Left lung (tissue), 10 donors: ENCODE data around the gene SDCBP2. TPM values are rescaled to one million over a fixed set of nuclear protein-coding genes. Genes with fewer than 3 reads are reported as not detected.

Experiments
- ATAC-seq: fragments of 200-7000 bp; cut with Tn5 transposase; one replicate; pipeline ENCODE4 v1.9.1; 2020; ENCODE audit warnings: moderate library complexity
- DNase-seq, 4 donors: peaks; one replicate each; pipeline ENCODE4 v3.0.0-alpha.2; 2013 to 2020
- H3K27ac ChIP-seq, 2 donors: fragments of 200-600 bp; sonication (generic) in 1 of 2; one replicate each; pipeline versions ENCODE4 v1.5.0 to v1.8.0; 2020 to 2021
- H3K27me3 ChIP-seq, 2 donors: fragments of 200-600 bp; sonication (generic) in 1 of 2; one replicate each; pipeline versions ENCODE4 v1.5.0 to v1.8.0; 2020 to 2021
- H3K36me3 ChIP-seq, 2 donors: fragments of 200-600 bp; sonication (generic) in 1 of 2; one replicate each; pipeline versions ENCODE4 v1.5.0 to v1.8.0; 2020 to 2021
- H3K4me1 ChIP-seq, 2 donors: fragments of 200-600 bp; one replicate each; pipeline ENCODE4 v1.8.0; 2021
- H3K4me3 ChIP-seq, 2 donors: fragments of 200-600 bp; sonication (generic) in 1 of 2; one replicate each; pipeline versions ENCODE4 v1.5.0 to v1.8.0; 2020 to 2021; ENCODE audit warnings: mild to moderate bottlenecking in 1 of 2
- H3K9me3 ChIP-seq, 2 donors: fragments of 200-600 bp; sonication (generic) in 1 of 2; one replicate each; pipeline versions ENCODE4 v1.5.0 to v1.8.0; 2020 to 2021
- CTCF ChIP-seq, 2 donors: fragments of 200-600 bp; sonication (generic) in 1 of 2; IDR thresholded peaks; one replicate each; pipeline versions ENCODE4 v1.5.0 to v1.8.0; 2021; ENCODE audit warnings: antibody characterized with exemption in 2 of 2
- intact Hi-C, 2 donors: fragments of 100-400 bp; cut with DNase I; formaldehyde crosslinking; loops; one replicate each; pipeline versions ENCODE4 v1.11.2 to v1.14.2; 2022
- polyA plus RNA-seq, 6 donors: library from polyadenylated mRNA; unstranded; fragments of 120-200 nt; gene quantifications; one replicate each; pipeline ENCODE4 v1.2.1, GENCODE V29; 2013; ENCODE audit not compliant: insufficient read length in 6 of 6
- total RNA-seq, 2 donors: library from RNA; stranded (reverse); fragmentation: NEBNext Ultra II Directional; extraction: Animal tissue kit (Norgen Biotek cat#: 25700); gene quantifications; one replicate each; pipeline ENCODE4 v1.2.1, GENCODE V29; 2021
- donor health status: DM: no; HTN: yes; CAD: no.
- donor health status: DM: no; HTN: no; CAD: no.

SDCBP2 gene
- total and polyA plus RNA-seq, 8 donors: 1.8 to 21.5 (median 3.1) TPM

GRCh38 chr20:1312308-1312707 is 16.6 kb downstream of the SDCBP2 start:
- ATAC-seq (no peak), DNase-seq (no peak)
- TF ChIP-seq CTCF (IDR thresholded peaks at IDR 0.05): no peak
- no peaks in the 10 kb centered on the region for H3K36me3 ChIP-seq
- no peak overlapping the region for H3K4me3 ChIP-seq
- H3K27ac ChIP-seq: no peak overlapping the region
- intact Hi-C loops: loop anchor here in 1 of 2 donors (2.0 kb wide), 1 partner anchor 126 kb away; no protein-coding TSS in a partner anchor
- H3K9me3 ChIP-seq: no peaks in the 10 kb centered on the region
- peaks cover 0 to 11% of the 10 kb centered on the region in 2 donors for H3K4me1 ChIP-seq
- no peaks in the 10 kb centered on the region for H3K27me3 ChIP-seq

GRCh38 chr20:1310506-1311190 is 18.3 kb downstream of the SDCBP2 start:
- H3K9me3 ChIP-seq: no peaks in the 10 kb centered on the region
- H3K27ac ChIP-seq: no peak overlapping the region
- ATAC-seq: no peak
- TF ChIP-seq CTCF (IDR thresholded peaks at IDR 0.05): no peak
- peaks cover 0 to 8% of the 10 kb centered on the region in 2 donors for H3K36me3 ChIP-seq
- no peak for DNase-seq
- intact Hi-C loops: no loop called here
- no peaks in the 10 kb centered on the region for H3K27me3 ChIP-seq
- H3K4me1 ChIP-seq: peaks cover 0 to 11% of the 10 kb centered on the region in 2 donors
- H3K4me3 ChIP-seq: no peak overlapping the region

GRCh38 chr20:1310071-1310470 is 18.9 kb downstream of the SDCBP2 start:
- intact Hi-C loops: no loop called here
- H3K4me3 ChIP-seq: no peak overlapping the region
- H3K4me1 ChIP-seq: peaks cover 0 to 11% of the 10 kb centered on the region in 2 donors
- peaks cover 0 to 12% of the 10 kb centered on the region in 2 donors for H3K36me3 ChIP-seq
- H3K9me3 ChIP-seq: no peaks in the 10 kb centered on the region
- H3K27ac ChIP-seq: no peak overlapping the region
- H3K27me3 ChIP-seq: no peaks in the 10 kb centered on the region
- no peak for DNase-seq
- no peak for ATAC-seq
- no peak for TF ChIP-seq CTCF (IDR thresholded peaks at IDR 0.05)

GRCh38 chr20:1309439-1309847 is 19.5 kb downstream of the SDCBP2 start:
- DNase-seq: no peak
- H3K36me3 ChIP-seq: peaks cover 0 to 15% of the 10 kb centered on the region in 2 donors
- no peaks in the 10 kb centered on the region for H3K27me3 ChIP-seq
- no peak for ATAC-seq
- no peak for TF ChIP-seq CTCF (IDR thresholded peaks at IDR 0.05)
- H3K4me1 ChIP-seq: peaks cover 0 to 11% of the 10 kb centered on the region in 2 donors
- intact Hi-C loops: no loop called here
- H3K4me3 ChIP-seq: no peak overlapping the region
- no peak overlapping the region for H3K27ac ChIP-seq
- no peaks in the 10 kb centered on the region for H3K9me3 ChIP-seq

GRCh38 chr20:1308702-1309095 is 20.2 kb downstream of the SDCBP2 start:
- peaks cover 0 to 15% of the 10 kb centered on the region in 2 donors for H3K36me3 ChIP-seq
- peaks cover 0 to 6% of the 10 kb centered on the region in 2 donors for H3K4me1 ChIP-seq
- H3K27ac ChIP-seq: no peak overlapping the region
- TF ChIP-seq CTCF (IDR thresholded peaks at IDR 0.05): no peak
- H3K9me3 ChIP-seq: no peaks in the 10 kb centered on the region
- ATAC-seq (no peak), DNase-seq (no peak)
- H3K27me3 ChIP-seq: no peaks in the 10 kb centered on the region
- no peak overlapping the region for H3K4me3 ChIP-seq
- intact Hi-C loops: no loop called here
